Left forelimb (tissue), 1 donor: ENCODE data around the gene SRGAP3.

ENCODE experiments used
- DNase-seq: peaks from one replicate; pipeline ENCODE4 v3.0.0-alpha.2; 2018; ENCODE audit warnings: low spot score

SRGAP3 gene

GRCh38 chr3:9142362-9142761, 107.1 kb downstream of the SRGAP3 start:
- no peak for DNase-seq

DNA sequence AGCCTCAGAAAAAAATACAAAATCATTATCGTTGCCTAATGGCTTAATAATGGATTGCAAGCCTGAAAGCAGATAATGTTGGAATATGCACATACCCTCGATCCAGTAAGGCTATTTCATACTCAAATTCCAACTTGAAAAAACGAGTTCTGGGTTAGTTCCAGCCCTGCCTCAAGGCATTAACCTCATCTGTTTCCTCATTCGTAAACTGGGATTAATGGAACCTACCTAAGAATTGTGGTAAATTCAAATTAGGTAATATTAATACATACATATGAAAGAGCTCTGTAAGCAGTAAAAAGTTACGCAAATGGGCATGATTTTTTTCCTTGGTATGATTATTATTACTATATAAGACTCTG, 107.5 kb downstream of the SRGAP3 start:
- DNase-seq, result no peak

GRCh38 chr3:9139366-9139765, 110.1 kb downstream of the SRGAP3 start:
- DNase-seq, result no peak

DNA sequence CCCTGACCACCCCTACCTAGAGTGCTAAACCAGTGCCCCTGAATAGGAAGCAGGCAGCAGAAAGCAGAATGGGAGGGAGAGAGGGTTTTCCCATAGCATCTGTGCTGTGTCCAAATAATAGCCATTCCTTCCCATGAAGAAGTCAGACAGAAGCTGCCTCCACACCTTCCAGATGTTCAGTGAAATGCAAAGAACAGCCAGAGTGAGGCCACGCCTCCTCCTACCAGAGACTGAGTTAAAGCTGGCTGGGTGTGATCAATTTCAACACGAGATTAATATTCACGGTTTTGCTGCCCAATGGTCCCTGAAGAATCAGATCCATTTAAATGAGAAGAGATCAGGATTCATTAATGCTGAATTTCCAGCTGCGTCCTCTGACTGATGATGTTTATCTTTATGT, 111.8 kb downstream of the SRGAP3 start:
- no peak for DNase-seq

DNA sequence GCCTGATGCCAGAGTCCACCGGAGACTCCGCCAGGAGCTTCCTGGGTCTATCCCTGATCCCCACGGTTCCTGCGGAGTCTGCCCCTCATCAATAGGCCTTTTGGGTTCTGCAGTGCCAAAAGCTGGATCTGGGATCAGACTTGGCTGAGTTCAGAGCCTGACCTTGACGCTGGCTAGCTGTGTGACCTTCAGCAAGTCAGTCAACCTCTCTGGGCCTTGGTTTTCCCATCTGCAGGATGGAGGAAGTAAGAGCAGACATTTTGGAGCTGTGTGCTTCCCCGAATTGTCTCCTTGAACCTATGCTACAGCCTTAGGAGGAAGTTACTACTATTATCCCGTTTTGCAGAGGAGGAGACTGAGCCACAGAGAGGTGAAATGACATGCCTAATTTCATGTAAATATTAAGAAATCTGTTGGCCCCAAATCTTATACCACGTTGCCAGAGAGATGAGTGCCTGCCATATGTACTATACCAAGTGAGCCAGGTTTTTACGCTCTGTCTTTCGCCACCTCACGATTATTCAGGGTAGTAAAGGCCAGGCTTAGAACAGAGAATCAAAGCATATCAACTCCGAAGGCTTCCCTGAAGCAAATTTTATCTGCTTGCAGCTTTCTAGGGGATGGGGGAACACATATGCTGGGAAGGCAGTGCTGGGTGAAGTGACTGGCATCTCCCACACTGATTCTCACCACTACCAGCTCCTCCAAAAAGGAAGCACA, 112.5 kb downstream of the SRGAP3 start:
- DNase-seq, result no peak

DNA sequence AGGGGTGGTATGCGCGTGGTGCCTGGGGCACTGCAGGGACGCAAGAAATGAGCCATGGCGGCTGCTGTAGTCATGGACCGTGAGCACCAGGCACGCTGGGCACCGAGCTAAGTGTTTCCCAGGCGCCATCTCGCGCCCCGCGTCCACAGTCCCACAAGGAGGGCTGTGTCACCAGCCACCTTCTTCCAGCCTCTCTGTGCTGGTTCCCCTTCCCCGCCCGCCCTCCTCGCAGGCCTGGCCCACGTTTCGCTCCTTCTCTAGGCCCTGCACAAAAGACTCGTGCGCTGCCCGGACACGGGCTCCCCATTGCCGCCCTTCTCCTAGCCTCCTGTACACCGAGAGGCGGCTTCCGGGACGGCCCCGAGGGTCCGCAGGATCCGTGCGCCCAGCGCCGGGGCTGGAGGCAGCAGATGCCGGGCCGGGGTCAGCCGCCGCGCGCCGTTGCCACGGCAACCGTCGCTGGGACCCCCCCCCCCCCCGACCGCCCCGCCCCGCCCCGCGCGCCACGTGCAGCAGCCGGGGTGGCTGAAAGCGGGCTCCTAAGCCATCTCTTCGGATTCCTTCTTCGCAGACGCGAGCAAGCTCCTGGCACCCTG, 113.4 kb downstream of the SRGAP3 start:
- no peak for DNase-seq

GRCh38 chr3:9135526-9135925, 113.9 kb downstream of the SRGAP3 start:
- DNase-seq, result no peak

- no peak for DNase-seq
Observed at GRCh38 chr3:9133656-9134055, 115.8 kb downstream of the SRGAP3 start.

- no peak for DNase-seq
Observed at GRCh38 chr3:9130345-9131305, 118.8 kb downstream of the SRGAP3 start.

GRCh38 chr3:9129365-9129764, 120.1 kb downstream of the SRGAP3 start:
- DNase-seq, result no peak

- no peak for DNase-seq
Observed at GRCh38 chr3:9125278-9125951, 124.0 kb downstream of the SRGAP3 start.

DNA sequence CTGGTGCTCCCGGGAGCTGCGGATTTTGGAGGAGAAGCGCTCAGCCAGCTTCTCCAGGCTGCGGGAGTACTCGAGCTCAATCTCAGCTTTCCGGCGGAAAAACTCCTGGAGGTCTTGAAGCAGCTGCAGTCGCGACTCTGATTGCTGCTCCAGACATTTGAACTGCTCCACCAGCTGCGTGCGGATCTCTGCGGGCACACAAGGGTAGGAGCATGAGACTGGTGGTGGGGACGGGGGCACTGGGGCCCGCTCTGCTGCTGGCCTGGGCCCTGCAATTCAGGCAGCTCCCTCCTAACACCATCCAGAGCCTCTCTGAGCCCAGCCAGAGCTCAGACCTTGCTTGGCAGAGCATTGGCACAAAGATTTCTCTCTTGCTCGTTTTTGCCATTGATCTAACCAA, 124.7 kb downstream of the SRGAP3 start:
- no peak for DNase-seq

DNA sequence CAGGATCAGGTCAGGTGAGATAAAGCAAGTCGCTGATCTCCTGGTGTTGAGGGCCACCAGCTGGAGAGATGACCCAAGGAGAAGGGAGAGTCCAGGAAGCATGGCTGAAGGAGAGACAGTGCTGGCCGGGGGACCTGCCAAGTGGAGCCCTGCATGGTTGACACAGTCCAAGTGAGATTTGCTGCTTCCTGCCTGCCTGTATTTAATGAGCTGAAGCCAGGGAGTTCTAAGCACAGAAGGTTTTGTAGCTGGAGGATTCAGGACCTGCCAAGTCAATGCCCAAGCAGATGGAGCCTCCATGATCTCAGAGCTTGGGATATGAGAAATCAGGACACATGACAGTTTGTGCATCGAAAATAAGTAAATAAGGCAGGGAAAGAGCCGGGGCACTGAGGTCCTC, 125.6 kb downstream of the SRGAP3 start:
- DNase-seq, result no peak

DNA sequence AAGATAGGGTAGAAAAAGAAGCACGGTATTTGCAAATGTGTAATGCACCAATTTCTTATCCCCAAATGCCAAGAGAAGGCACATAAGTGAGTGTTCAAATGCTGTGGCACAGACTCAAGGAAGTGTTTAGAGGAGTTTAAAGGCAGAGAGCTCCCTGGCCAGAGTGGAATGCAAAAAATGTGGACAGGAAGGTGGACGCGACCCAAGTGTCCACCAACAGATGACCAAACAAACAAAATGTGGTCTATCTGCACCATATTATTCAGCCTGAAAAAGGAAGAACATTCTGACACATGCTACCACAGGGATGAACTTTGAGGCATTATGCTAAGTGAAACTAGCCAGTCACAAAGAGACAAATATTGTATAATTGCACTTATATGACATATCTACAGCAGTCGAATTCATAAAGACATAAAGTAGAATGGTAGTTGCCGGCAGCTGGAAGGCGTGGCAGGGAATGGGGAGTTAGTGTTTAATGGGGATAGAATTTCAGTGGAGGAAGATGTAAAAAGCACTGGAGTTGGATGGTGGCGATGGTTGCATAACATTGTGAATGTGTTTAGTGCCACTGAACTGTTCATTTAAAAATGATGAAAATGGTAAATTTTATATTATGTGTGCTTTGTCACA, 126.6 kb downstream of the SRGAP3 start:
- DNase-seq, result no peak

GRCh38 chr3:9121366-9122001, 128.0 kb downstream of the SRGAP3 start:
- DNase-seq, result no peak

GRCh38 chr3:9119331-9119730, 130.1 kb downstream of the SRGAP3 start:
- DNase-seq, result no peak

GRCh38 chr3:9118222-9118621, 131.2 kb downstream of the SRGAP3 start:
- DNase-seq, result no peak

GRCh38 chr3:9117220-9117619, 132.2 kb downstream of the SRGAP3 start:
- no peak for DNase-seq

- no peak for DNase-seq
Observed at GRCh38 chr3:9116336-9116735, 133.1 kb downstream of the SRGAP3 start.

- no peak for DNase-seq
Observed at GRCh38 chr3:9115336-9115735, 134.1 kb downstream of the SRGAP3 start.

DNA sequence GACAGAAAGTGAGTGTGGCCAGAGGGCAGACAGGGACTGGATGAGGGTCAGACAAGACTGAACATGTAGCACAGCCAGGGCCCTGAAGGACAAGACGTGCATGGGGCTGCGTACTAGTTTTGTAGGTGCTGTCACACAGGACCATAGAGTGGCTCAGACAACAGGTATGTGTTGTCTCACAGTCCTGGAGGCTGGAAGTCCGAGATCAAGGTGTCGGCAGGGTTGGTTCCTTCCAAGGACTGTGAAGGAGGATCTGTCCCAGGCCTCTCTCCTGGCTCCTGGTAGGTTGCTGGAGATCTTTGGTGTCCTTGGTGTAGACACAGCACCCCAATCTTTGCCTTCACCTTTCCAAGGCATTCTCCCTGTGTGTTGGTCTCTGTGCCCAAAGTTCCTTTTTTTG, 136.4 kb downstream of the SRGAP3 start:
- no peak for DNase-seq
